ENCODE results near the gene TIMP2. TPM values are rescaled to one million over a fixed set of nuclear protein-coding genes. Genes with fewer than 3 reads are reported as not detected.
A peak's percentile ranks its signal among the peaks of the same experiment; 100 is the strongest.

Gene TIMP2
- total RNA-seq, 4 donors from 2014 or later, result 187 to 456 (median 339) TPM

- Histone ChIP-seq H3K9me3 (no peaks in the 10 kb centered on the region), H3K27me3 (no peaks in the 10 kb centered on the region), H3K36me3 (peaks cover 0 to 15% (median 0%) of the 10 kb centered on the region in 3 donors), H3K4me3 (no peak overlapping the region), H3K4me1 (peaks cover 0 to 98% (median 54%) of the 10 kb centered on the region in 4 donors), H3K27ac (peak overlapping the region in 2 of 4 donors; percentile 90 to 92)
- no peak for DNase-seq (ENCODE audit: low spot score in 2 of 2)
- WGBS, 2 donors, result 92 to 94% methylated on average over 10 of the region's 10 CpGs
- TF ChIP-seq EP300 (IDR thresholded peaks at IDR 0.05), result no peak
- TF ChIP-seq POLR2A (IDR thresholded peaks at IDR 0.05), result no peak
- no peak for TF ChIP-seq CTCF (IDR thresholded peaks at IDR 0.05)
Measured at GRCh38 chr17:78901806-78902205, 23.4 kb downstream of the TIMP2 start.

- no peak overlapping the region for H3K4me3 ChIP-seq
Measured at GRCh38 chr17:78900816-78901215, 24.4 kb downstream of the TIMP2 start.

GRCh38 chr17:78899361-78900260 is 25.6 kb downstream of the TIMP2 start:
- Histone ChIP-seq H3K9me3 (no peaks in the 10 kb centered on the region), H3K4me1 (peaks cover 3 to 100% (median 68%) of the 10 kb centered on the region in 4 donors), H3K27me3 (no peaks in the 10 kb centered on the region), H3K36me3 (peaks cover 0 to 15% (median 0%) of the 10 kb centered on the region in 3 donors), H3K27ac (peak overlapping the region; percentile 41 to 92 (median 72)), H3K4me3 (no peak overlapping the region)
- no peak for DNase-seq (ENCODE audit: low spot score in 2 of 2)
- TF ChIP-seq EP300 (IDR thresholded peaks at IDR 0.05) (peak; percentile 56 to 71), CTCF (IDR thresholded peaks at IDR 0.05) (no peak)
- WGBS, 2 donors, result 34 to 35% methylated on average over 14 to 16 of the region's 18 CpGs

More at GRCh38 chr17:78900816-78901215, 24.4 kb downstream of the TIMP2 start:
- 75 to 82% methylated on average over 27 to 29 of the region's 29 CpGs for WGBS, 2 donors
- TF ChIP-seq CTCF (IDR thresholded peaks at IDR 0.05), result no peak
- no peak for TF ChIP-seq POLR2A (IDR thresholded peaks at IDR 0.05)
- TF ChIP-seq EP300 (IDR thresholded peaks at IDR 0.05), result no peak
- Histone ChIP-seq H3K4me1 (peaks cover 0 to 100% (median 64%) of the 10 kb centered on the region in 4 donors), H3K9me3 (no peaks in the 10 kb centered on the region), H3K36me3 (peaks cover 0 to 15% (median 0%) of the 10 kb centered on the region in 3 donors), H3K27me3 (no peaks in the 10 kb centered on the region), H3K27ac (peak overlapping the region in 3 of 4 donors; percentile 53 to 92 (median 90))
- no peak for DNase-seq (ENCODE audit: low spot score in 2 of 2)

GRCh38 chr17:78898947-78899346 is 26.2 kb downstream of the TIMP2 start:
- Histone ChIP-seq H3K36me3 (peaks cover 0 to 15% (median 0%) of the 10 kb centered on the region in 3 donors), H3K4me1 (peaks cover 3 to 100% (median 72%) of the 10 kb centered on the region in 4 donors), H3K9me3 (no peaks in the 10 kb centered on the region), H3K27me3 (no peaks in the 10 kb centered on the region), H3K4me3 (no peak overlapping the region), H3K27ac (peak overlapping the region; percentile 41 to 92 (median 66))
- no peak for DNase-seq (ENCODE audit: low spot score in 2 of 2)
- no peak for TF ChIP-seq CTCF (IDR thresholded peaks at IDR 0.05)
- no peak for TF ChIP-seq EP300 (IDR thresholded peaks at IDR 0.05)
- no peak for TF ChIP-seq POLR2A (IDR thresholded peaks at IDR 0.05)
- 75 to 78% methylated on average over 13 of the region's 13 CpGs for WGBS, 2 donors

Data from tibial nerve (tissue), 4 donors.